GM19025 (cell line): ENCODE data around the gene TMEM234.
A peak's percentile ranks its signal among the peaks of the same experiment; 100 is the strongest.

Source experiments
- ATAC-seq: cut with Tn5 transposase; IDR thresholded peaks from one replicate; pipeline ENCODE4 v1.9.1; 2021; ENCODE audit warnings: mild to moderate bottlenecking, low read depth, moderate library complexity; ENCODE audit not compliant: unreplicated experiment

TMEM234 gene

DNA sequence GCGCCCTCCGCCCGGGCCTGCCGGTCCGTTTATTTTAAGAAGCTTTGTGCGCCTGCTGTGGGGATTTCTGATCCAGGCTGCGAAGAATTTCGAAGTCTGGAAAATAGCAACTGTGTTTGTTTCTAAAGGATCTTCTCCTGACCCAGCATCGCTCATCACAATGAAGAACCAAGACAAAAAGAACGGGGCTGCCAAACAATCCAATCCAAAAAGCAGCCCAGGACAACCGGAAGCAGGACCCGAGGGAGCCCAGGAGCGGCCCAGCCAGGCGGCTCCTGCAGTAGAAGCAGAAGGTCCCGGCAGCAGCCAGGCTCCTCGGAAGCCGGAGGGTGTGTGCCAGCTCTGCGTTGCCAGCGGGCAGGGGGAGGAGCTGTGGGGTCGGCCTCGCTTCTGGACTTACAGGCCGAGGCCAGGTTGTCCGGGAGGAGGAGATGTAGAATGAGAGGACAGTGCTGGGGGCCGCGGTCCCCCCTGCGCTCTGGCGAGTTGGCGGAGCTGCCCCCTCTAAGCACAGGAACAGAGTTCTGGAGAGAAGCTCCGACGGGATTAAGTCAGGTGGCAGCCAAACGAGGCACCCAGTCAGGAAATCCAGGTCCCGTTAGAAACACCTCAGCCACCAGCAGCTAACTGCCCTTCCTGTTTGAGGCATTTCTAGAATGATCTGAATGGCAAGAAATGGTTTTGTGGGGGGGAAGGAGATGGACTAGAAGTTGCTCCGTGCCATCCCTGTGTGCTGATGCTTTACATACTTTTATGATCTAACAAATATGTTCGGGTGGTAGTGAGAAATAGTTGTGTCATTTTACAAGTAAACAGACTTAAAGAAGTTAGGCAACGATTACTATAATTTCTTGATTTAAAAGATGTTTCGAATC lies 41.7 kb downstream of the TMEM234 start:
- peak; percentile 13 for ATAC-seq

DNA sequence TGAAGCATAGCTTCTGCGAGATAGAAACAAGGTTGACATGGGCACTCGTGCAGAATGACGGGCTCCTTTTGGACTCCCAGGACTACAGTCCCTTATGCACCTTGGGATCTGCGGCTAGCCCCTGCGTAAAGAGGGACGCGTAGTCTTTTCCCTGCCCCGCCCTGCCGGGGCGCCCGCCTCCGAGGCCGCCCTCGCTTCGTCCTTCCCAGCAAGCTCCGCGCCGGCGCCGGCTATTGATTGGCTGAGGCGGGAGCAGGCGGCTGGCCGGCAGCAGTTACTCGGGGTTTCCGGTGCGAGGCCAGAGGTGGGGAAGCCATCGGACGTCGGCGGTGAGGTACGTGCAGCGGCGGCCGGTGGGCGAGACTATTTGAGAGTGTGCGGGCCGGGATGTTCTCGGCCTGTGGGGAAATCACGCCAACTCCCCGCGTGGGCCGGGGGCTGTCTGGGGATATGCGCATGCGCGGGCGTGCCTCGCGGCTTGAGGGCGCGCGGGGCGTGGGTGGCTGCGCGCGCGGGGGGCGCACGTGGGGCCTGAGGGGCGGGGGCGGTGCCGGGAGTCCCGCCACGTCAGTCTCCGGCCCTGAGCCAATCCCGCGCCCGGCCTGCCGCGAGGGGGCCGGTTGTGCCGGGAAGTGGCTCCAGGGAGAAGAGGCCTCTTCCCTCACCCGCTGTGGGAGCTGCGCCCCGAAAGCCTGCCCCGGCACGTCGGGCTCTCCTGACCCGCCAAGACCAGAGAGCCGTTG lies 42.5 kb downstream of the TMEM234 start, which contains the start of gene TXLNA:
TXLNA (plus strand) TSS at position 233 of the 743 bp plus-strand sequence. CDS start 671 bp downstream, outside the sequence.
- ATAC-seq: peak; percentile 81

DNA sequence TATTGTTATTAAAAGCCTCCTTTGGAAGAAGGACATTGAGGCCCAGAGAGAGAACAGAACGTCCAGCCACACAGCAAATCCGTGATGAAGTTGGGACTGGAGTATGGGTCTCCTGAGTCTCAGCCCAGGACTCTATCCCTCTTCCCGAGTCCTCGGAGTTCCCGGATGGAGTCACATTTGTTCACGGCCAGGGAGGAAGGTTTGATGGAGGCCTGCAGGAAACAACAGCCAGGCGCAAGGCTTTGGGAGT lies 43.0 kb downstream of the TMEM234 start:
- ATAC-seq: no peak

DNA sequence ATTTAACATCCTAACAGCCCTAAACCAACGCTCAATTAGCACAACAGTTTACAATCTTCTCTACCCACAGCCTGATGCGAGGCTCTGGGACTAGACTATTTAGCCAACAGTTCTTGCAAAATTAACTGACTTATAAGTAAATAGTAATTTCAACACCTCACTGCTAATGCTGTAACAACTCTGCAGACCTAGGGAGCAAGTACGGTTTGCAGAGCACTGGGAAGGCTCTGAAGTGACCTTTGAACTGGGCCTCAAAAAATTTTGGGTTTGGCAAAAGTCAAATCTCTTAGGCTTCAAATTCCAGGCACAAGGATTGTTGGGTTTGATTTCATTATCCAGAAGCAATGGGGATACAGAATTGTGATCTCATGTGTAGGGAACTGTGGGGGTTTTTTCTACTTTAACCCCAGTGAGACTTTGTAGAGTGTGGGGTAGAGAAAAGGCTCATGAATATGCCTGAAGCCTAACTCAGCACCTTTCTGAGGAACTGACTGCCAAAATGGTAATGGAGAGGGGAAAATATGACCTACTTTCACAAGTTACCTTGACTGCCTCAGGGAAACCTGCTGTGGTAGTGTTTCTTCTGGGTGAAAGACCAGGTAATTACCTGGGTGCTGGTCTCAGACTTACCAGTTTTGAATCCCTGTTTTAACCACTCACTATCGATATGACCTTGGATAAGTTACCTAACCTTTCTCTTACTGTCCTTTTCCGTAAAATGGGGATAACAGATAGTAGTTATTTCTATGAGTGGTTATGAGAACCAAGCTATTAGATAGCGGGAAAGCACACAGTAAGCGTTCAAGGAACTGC lies 43.6 kb downstream of the TMEM234 start:
- no peak for ATAC-seq

DNA sequence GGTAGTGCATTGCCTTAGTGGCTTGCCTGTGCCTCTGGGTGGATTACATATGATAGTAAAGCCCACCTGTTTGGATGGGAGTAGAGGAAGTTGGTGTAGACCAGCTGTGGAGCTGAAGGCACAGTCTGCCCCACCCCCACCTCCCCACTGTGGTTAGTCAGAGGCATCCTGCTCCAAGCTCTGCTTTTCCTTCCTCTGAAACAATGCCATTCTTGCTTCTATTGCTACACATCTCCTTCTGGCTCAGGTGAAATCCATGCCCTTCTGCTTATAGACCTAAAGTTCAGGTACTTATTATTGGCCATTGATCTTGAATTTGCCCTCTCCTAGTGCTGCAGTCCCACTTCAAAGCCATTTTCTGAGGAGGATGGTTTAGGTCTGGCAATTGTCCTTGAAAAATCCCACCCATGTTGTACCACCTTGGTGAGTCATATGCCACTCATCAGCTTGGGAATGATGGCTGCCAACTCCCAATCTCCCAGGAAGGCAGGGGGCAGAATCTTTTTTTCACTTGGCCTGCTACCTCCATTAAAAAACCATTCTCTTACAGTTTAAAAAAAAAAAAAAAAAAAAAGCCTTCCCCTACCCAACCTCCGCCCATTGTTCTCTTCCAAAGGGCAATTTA lies 49.4 kb downstream of the TMEM234 start:
- ATAC-seq: no peak

DNA sequence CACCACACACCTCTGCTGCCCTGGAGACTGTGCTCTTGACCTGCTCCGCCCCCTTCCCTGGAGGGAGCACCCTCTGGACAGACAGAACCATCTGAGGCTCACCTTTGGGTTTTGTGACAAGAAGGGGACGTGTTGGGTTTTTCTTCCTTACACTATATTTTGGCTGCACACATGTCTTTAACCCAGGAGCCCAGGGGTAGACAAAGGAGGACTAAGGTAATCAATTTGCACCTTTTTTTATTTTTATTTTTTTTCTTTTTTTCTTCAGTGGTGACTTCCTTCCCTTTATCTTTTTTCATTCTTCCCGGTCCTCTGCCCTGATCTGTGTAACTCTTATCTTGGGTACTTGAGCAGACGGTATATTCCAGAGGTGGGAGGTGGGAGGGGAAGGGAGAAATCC lies 51.2 kb downstream of the TMEM234 start:
- no peak for ATAC-seq
